H9 (cell line): ENCODE measurements around the gene VPS13A. TPM values are rescaled to one million over a fixed set of nuclear protein-coding genes. Genes with fewer than 3 reads are reported as not detected.
A peak's percentile ranks its signal among the peaks of the same experiment; 100 is the strongest.

Source experiments
- DNase-seq: peaks from one replicate; pipeline ENCODE4 v3.0.0-alpha.2; 2017
- H2AFZ ChIP-seq: one replicate; pipeline ENCODE4 v1.6.1; 2013; ENCODE audit warnings: mild to moderate bottlenecking, low read length, control low read depth, moderate library complexity
- H2AK5ac ChIP-seq: 2 replicates; pipeline ENCODE4 v1.6.1; 2013; ENCODE audit warnings: low read length, control low read depth, mixed read lengths; ENCODE audit not compliant: insufficient read length
- H2BK120ac ChIP-seq: one replicate; pipeline ENCODE4 v1.6.1; 2013; ENCODE audit warnings: low read depth, mild to moderate bottlenecking, low read length, control low read depth, inconsistent platforms; ENCODE audit not compliant: poor library complexity, severe bottlenecking
- H2BK12ac ChIP-seq: 2 replicates; pipeline ENCODE4 v1.6.1; 2013; ENCODE audit warnings: low read length, control low read depth, mixed read lengths, low read depth; ENCODE audit not compliant: insufficient read length
- H2BK15ac ChIP-seq: 2 replicates; pipeline ENCODE4 v1.6.1; 2013; ENCODE audit warnings: low read depth, low read length, control low read depth
- H2BK20ac ChIP-seq: one replicate; pipeline ENCODE4 v1.6.1; 2013; ENCODE audit warnings: low read depth, mild to moderate bottlenecking, low read length, control low read depth, inconsistent platforms; ENCODE audit not compliant: poor library complexity, severe bottlenecking
- H2BK5ac ChIP-seq: 2 replicates; pipeline ENCODE4 v1.6.1; 2013; ENCODE audit warnings: low read length, control low read depth, mixed read lengths; ENCODE audit not compliant: insufficient read length
- H3K14ac ChIP-seq: 2 replicates; pipeline ENCODE4 v1.6.1; 2013; ENCODE audit warnings: low read length, control low read depth; ENCODE audit not compliant: insufficient read depth
- H3K18ac ChIP-seq: 2 replicates; pipeline ENCODE4 v1.6.1; 2013; ENCODE audit warnings: low read depth, mild to moderate bottlenecking, mixed read lengths, low read length, control low read depth; ENCODE audit not compliant: insufficient read length
- H3K23ac ChIP-seq: 2 replicates; pipeline ENCODE4 v1.6.1; 2013; ENCODE audit warnings: low read length, control low read depth, mixed read lengths, low read depth; ENCODE audit not compliant: insufficient read length
- H3K23me2 ChIP-seq: 2 replicates; pipeline ENCODE4 v1.6.1; 2013; ENCODE audit warnings: low read depth, mild to moderate bottlenecking, mixed read lengths, low read length, control low read depth; ENCODE audit not compliant: insufficient read length, poor library complexity, severe bottlenecking
- H3K27ac ChIP-seq: 2 replicates; pipeline ENCODE4 v1.5.1; 2013; ENCODE audit warnings: low read length, control low read depth, mixed read lengths, low read depth; ENCODE audit not compliant: insufficient read length
- H3K27me3 ChIP-seq: 2 replicates; pipeline ENCODE4 v1.6.1; 2013; ENCODE audit warnings: low read length, control low read depth, inconsistent platforms; ENCODE audit not compliant: insufficient read depth
- H3K4ac ChIP-seq: 2 replicates; pipeline ENCODE4 v1.6.1; 2013; ENCODE audit warnings: low read depth, mild to moderate bottlenecking, control low read depth, inconsistent platforms, low read length, moderate library complexity
- H3K4me1 ChIP-seq: 2 replicates; pipeline ENCODE4 v1.6.1; 2013; ENCODE audit warnings: low read length, control low read depth, inconsistent platforms; ENCODE audit not compliant: insufficient read depth
- H3K4me2 ChIP-seq: 2 replicates; pipeline ENCODE4 v1.6.1; 2013; ENCODE audit warnings: low read length, control low read depth, mixed read lengths; ENCODE audit not compliant: insufficient read length, insufficient read depth
- H3K56ac ChIP-seq: 2 replicates; pipeline ENCODE4 v1.6.1; 2013; ENCODE audit warnings: low read depth, mild to moderate bottlenecking, mixed read lengths, low read length, control low read depth; ENCODE audit not compliant: insufficient read length
- H3K79me1 ChIP-seq: 2 replicates; pipeline ENCODE4 v1.6.1; 2013; ENCODE audit warnings: low read depth, mild to moderate bottlenecking, moderate library complexity, low read length, control low read depth, inconsistent platforms; ENCODE audit not compliant: insufficient read depth, poor library complexity, severe bottlenecking
- H3K79me2 ChIP-seq: 2 replicates; pipeline ENCODE4 v1.6.1; 2013; ENCODE audit warnings: low read length, control low read depth, inconsistent platforms; ENCODE audit not compliant: insufficient read depth
- H3K9ac ChIP-seq: 2 replicates; pipeline ENCODE4 v1.6.1; 2013; ENCODE audit warnings: low read length, control low read depth, mixed read lengths; ENCODE audit not compliant: insufficient read length; ENCODE audit errors: extremely low read depth
- H3K9me3 ChIP-seq: one replicate; pipeline ENCODE4 v1.6.1; 2013; ENCODE audit warnings: low read depth, low read length, inconsistent platforms; ENCODE audit not compliant: control insufficient read depth
- H3T11ph ChIP-seq: one replicate; pipeline ENCODE4 v1.6.1; 2013; ENCODE audit warnings: mild to moderate bottlenecking, low read length, control low read depth, inconsistent platforms
- H4K20me1 ChIP-seq: one replicate; pipeline ENCODE4 v1.6.1; 2013; ENCODE audit not compliant: control insufficient read depth, insufficient read length, insufficient read depth
- H4K5ac ChIP-seq: 2 replicates; pipeline ENCODE4 v1.6.1; 2013; ENCODE audit warnings: low read depth, mild to moderate bottlenecking, mixed read lengths, low read length, control low read depth; ENCODE audit not compliant: insufficient read length
- H4K8ac ChIP-seq: replicated peaks from 2 replicates; pipeline ENCODE4 v1.6.1; 2013; ENCODE audit warnings: low read length, control low read depth, mixed read lengths, low read depth; ENCODE audit not compliant: insufficient read length
- H4K91ac ChIP-seq: 2 replicates; pipeline ENCODE4 v1.6.1; 2013; ENCODE audit warnings: low read depth, mild to moderate bottlenecking, moderate library complexity, mixed read lengths, low read length, control low read depth; ENCODE audit not compliant: insufficient read length
- H3K27ac Mint-ChIP-seq, 3 experiments: 2 replicates in 2 of 3; 3 replicates in 1 of 3; pipeline ENCODE4 v1.8.0; 2020 to 2021; ENCODE audit warnings: mixed read lengths in 3 of 3, mild to moderate bottlenecking in 1 of 3, moderate library complexity in 1 of 3
- H3K27me3 Mint-ChIP-seq: 2 replicates; pipeline ENCODE4 v1.8.0; 2021; ENCODE audit warnings: low read depth, mild to moderate bottlenecking, moderate library complexity, mixed read lengths
- H3K36me3 Mint-ChIP-seq, 3 experiments: 2 replicates in 2 of 3; 3 replicates in 1 of 3; pipeline ENCODE4 v1.8.0; 2020 to 2021; ENCODE audit warnings: low read depth in 3 of 3, mixed read lengths in 3 of 3; ENCODE audit not compliant: insufficient read depth in 1 of 3
- H3K4me1 Mint-ChIP-seq, 2 experiments: 2 replicates each; pipeline ENCODE4 v1.8.0; 2020; ENCODE audit warnings: mixed read lengths in 2 of 2
- H3K4me3 Mint-ChIP-seq, 2 experiments: 2 replicates in 1 of 2; 3 replicates in 1 of 2; pipeline ENCODE4 v1.8.0; 2020 to 2021; ENCODE audit warnings: mild to moderate bottlenecking in 2 of 2, mixed read lengths in 2 of 2, moderate library complexity in 1 of 2
- H3K9me3 Mint-ChIP-seq, 2 experiments: 2 replicates in 1 of 2; 3 replicates in 1 of 2; pipeline ENCODE4 v1.8.0; 2020; ENCODE audit warnings: mild to moderate bottlenecking in 2 of 2, mixed read lengths in 2 of 2, moderate library complexity in 1 of 2
- whole genome bisulfite sequencing: extraction: QIAGEN DNeasy Blood & Tissue Kit; methylation state at CpG from one replicate; pipeline ENCODE4 v1.1.7; 2013; ENCODE audit warnings: missing lambda C conversion rate, low lambda C conversion rate, mixed read lengths; ENCODE audit not compliant: insufficient read length; ENCODE audit errors: extremely low coverage; 5-methylcytosine and 5-hydroxymethylcytosine counted together
- total RNA-seq: library from RNA; stranded (reverse); gene quantifications from 2 replicates; pipeline ENCODE4 v1.2.1, GENCODE V29; 2021
- TF ChIP-seq, protein P1 (sequence below): fragments of 200-600 bp; sonication (generic); conservative IDR thresholded peaks from 3 replicates; pipeline ENCODE4 v1.8.0; 2021; ENCODE audit warnings: antibody characterized with exemption, mild to moderate bottlenecking

The VPS13A gene
- total RNA-seq, 1 experiment from 2014 or later: 34.0 TPM

GRCh38 chr9:77221431-77221830 is 44.1 kb downstream of the VPS13A start:
- H3K9ac ChIP-seq: no peak overlapping the region
- no peak overlapping the region for H2BK5ac ChIP-seq
- H3K27me3 ChIP-seq: no peaks in the 10 kb centered on the region
- no peak overlapping the region for H3K14ac ChIP-seq
- no peaks in the 10 kb centered on the region; the same call in 1 of the 2 replicates for H3K4me1 ChIP-seq
- H3K36me3 Mint-ChIP-seq: peaks cover 9 to 29% (median 17%) of the 10 kb centered on the region in 3 experiments
- H2BK15ac ChIP-seq: no peak overlapping the region
- H3K27me3 Mint-ChIP-seq: no peaks in the 10 kb centered on the region
- no peak overlapping the region for H3K4ac ChIP-seq
- H3K4me1 Mint-ChIP-seq: peaks cover 9 to 10% of the 10 kb centered on the region in 2 experiments
- H3T11ph ChIP-seq: no peak overlapping the region
- no peak overlapping the region for H3K18ac ChIP-seq
- TF ChIP-seq, protein P1, sequence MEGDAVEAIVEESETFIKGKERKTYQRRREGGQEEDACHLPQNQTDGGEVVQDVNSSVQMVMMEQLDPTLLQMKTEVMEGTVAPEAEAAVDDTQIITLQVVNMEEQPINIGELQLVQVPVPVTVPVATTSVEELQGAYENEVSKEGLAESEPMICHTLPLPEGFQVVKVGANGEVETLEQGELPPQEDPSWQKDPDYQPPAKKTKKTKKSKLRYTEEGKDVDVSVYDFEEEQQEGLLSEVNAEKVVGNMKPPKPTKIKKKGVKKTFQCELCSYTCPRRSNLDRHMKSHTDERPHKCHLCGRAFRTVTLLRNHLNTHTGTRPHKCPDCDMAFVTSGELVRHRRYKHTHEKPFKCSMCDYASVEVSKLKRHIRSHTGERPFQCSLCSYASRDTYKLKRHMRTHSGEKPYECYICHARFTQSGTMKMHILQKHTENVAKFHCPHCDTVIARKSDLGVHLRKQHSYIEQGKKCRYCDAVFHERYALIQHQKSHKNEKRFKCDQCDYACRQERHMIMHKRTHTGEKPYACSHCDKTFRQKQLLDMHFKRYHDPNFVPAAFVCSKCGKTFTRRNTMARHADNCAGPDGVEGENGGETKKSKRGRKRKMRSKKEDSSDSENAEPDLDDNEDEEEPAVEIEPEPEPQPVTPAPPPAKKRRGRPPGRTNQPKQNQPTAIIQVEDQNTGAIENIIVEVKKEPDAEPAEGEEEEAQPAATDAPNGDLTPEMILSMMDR: no peak
- no peak overlapping the region for H2BK120ac ChIP-seq
- no peak overlapping the region for H2AK5ac ChIP-seq
- no peaks in the 10 kb centered on the region for H3K23me2 ChIP-seq
- H4K91ac ChIP-seq: no peak overlapping the region
- no peak overlapping the region for H3K27ac ChIP-seq
- no peaks in the 10 kb centered on the region for H3K9me3 Mint-ChIP-seq
- H3K23ac ChIP-seq: no peak overlapping the region
- no peak overlapping the region for H3K4me2 ChIP-seq
- no peak overlapping the region for H2BK20ac ChIP-seq
- no peaks in the 10 kb centered on the region for H3K79me2 ChIP-seq
- no peak overlapping the region for H2BK12ac ChIP-seq
- H3K9me3 ChIP-seq: no peaks in the 10 kb centered on the region
- no peak for DNase-seq
- no peaks in the 10 kb centered on the region for H4K20me1 ChIP-seq
- H3K27ac Mint-ChIP-seq: peak overlapping the region in 2 of 3 experiments; percentile 46 to 53; a peak in 2 of 7 replicates
- H4K5ac ChIP-seq: no peak overlapping the region
- no peak overlapping the region for H4K8ac ChIP-seq
- H3K79me1 ChIP-seq: no peaks in the 10 kb centered on the region
- WGBS: no CpG with 5 or more reads among the region's 3 CpGs
- no peak overlapping the region for H2AFZ ChIP-seq
- H3K4me3 Mint-ChIP-seq: no peak overlapping the region
- no peak overlapping the region for H3K56ac ChIP-seq
